GM10266 (cell line): Measurements from ENCODE around the gene SP8.

ENCODE experiments used
- DNase-seq: peaks from one replicate; pipeline ENCODE4 v3.0.0; 2012; ENCODE audit errors: extremely low spot score
- CTCF ChIP-seq: IDR thresholded peaks from 2 replicates; pipeline ENCODE4 v1.5.1; 2012; ENCODE audit warnings: mild to moderate bottlenecking, low read depth; ENCODE audit not compliant: control insufficient read depth, insufficient read depth; ENCODE audit errors: missing control alignments

SP8 gene

GRCh38 chr7:20798694-20799121, 12.0 kb upstream of the SP8 start:
- TF ChIP-seq CTCF: no peak
- DNase-seq: peak; percentile 26

GRCh38 chr7:20798081-20798693, 11.5 kb upstream of the SP8 start:
- TF ChIP-seq CTCF: no peak
- DNase-seq: peak; percentile 90

GRCh38 chr7:20797462-20798080, 10.9 kb upstream of the SP8 start:
- DNase-seq: no peak
- no peak for TF ChIP-seq CTCF

DNA sequence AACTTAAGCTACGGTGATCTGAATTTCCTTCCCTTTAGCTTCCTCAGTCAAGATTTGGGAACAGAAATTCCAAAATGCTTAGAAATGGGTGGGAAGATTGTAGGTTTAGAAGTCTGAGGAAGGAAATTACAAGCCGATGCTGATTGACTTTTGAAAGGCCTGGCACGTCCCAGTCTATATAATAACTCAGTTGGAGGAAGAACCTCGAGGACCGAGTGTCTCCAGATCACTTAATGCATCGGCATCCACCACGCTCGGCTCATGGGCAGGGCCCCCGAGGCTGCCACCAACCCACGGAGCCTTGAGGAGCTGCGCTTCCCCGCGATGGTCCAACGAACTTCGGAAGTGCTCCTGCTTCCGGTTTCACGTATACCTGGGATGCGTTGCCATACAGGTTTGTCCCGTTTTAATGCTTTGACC, 10.4 kb upstream of the SP8 start:
- peak; percentile 9 for DNase-seq
- TF ChIP-seq CTCF: no peak

- no peak for TF ChIP-seq CTCF
- no peak for DNase-seq
Measured at GRCh38 chr7:20796500-20796899, 9.8 kb upstream of the SP8 start.

DNA sequence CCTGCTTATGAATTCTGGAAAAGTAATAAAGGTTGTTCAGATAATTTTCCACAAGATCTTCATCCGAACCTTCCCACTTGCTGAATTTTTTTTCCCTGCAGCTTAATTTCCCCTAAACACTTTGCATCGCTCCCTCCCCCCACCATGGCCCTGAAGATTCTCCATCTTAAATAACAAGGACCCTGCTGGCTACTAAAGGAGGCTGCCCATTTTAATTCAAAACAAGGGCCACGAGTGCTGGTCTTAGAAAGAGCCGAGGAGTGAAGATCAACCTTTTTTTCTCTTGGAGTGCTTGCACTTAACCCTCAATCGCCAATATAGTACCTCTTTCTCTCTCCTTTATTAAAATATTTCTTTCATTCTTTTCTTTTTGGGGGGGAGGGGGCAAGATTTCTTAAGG, 9.2 kb upstream of the SP8 start:
- no peak for DNase-seq
- TF ChIP-seq CTCF: no peak

- DNase-seq: no peak
- no peak for TF ChIP-seq CTCF
Measured at GRCh38 chr7:20795361-20795760, 8.7 kb upstream of the SP8 start.
